C1 segment of cervical spinal cord (tissue), 14 donors: ENCODE results near the gene GGACT.

ENCODE experiments used
- DNase-seq, 14 donors: peaks; one replicate each; lab custom pipeline; 2025; lab: John Stamatoyannopoulos, UW

GGACT gene

DNA sequence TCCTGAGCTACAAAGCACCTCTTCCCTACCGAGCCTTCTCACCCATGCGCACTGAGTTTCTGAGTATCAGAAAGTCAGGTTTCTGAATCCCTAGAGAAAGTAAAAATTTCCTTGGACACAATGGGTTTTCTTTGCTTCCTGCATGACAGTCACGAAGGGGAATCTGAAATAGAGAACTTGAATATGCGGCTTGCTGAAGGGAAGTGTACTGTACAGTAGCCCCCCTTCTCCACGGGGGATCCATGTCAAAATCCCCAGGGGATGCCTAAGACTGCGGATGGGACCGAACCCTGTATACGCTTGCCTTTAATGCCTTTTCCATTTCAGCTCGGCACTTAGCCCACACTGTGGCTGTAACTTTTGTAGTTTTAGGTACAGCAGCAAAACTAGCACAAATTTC is 107.9 kb downstream of the GGACT start:
- no peak for DNase-seq
